ENCODE measurements around the gene COL8A2. TPM values are rescaled to one million over a fixed set of nuclear protein-coding genes. Genes with fewer than 3 reads are reported as not detected.
A peak's percentile ranks its signal among the peaks of the same experiment; 100 is the strongest.

Gene COL8A2
- total and polyA plus RNA-seq, 2 of the 4 experiments (the other 2 are of a cell fraction) = 0.54 to 1.1 TPM

DNA sequence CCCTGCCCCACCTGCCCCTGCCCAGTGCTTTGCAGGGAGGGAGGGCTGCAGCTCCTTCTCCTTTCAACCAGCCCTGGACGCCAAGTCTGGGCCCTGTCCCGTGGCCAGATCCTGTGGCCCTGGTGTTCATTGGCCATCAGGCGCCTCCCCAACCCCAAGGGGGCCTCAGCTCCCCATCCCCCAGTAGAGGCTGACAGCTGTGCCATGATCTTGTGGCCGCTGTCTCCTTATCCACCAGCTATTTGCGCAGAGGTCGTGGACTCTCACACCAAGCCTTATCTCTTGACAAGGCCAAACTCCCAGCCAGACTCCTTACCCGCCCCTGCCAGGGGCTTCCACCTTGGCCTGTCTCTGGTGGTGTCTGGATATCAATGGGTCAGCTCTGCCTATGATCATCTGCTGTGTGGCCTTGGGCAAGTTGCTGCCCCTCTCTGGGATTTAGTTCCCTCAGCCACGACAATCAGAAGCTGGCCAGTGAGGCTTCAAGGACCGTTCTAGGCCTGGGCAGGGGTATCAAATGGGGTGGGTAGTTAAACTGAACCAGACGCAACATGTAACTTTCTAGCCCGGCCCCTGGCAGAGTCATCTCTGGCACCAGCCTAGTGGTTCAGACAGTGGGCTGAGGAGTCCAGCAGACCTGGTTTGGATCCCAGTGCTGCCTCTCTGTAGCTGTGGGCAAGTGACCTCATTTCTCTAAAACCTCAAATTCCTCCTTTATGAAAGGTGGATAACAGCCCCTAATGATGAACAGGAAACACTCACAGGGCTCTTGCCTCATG, 3.3 kb upstream of the COL8A2 start:
- Histone ChIP-seq H3K36me3 (ENCODE audit: control insufficient read depth, insufficient read depth, low read length) (no peaks in the 10 kb centered on the region), H3K14ac (replicated peaks; ENCODE audit: low read depth, low read length) (no peak overlapping the region), H3K9me3 (ENCODE audit: control insufficient read depth, insufficient read depth, low read length) (no peaks in the 10 kb centered on the region), H2BK20ac (ENCODE audit: low read depth, low read length) (no peak overlapping the region), H3K27ac (ENCODE audit: insufficient read depth, low read length) (no peak overlapping the region), H3K18ac (ENCODE audit: low read depth, low read length) (no peak overlapping the region), H3K79me1 (ENCODE audit: low read depth in 1 of 2, low read length in 2 of 2) (no peaks in the 10 kb centered on the region), H4K20me1 (ENCODE audit: insufficient read depth, low read length) (no peaks in the 10 kb centered on the region), H3K9ac (ENCODE audit: low read depth, low read length) (no peak overlapping the region), H3K4ac (ENCODE audit: low read depth, low read length) (no peak overlapping the region), H2AFZ (replicated peaks; ENCODE audit: low read length, poor library complexity) (no peak overlapping the region), H3K4me3 (ENCODE audit: insufficient read depth, low read depth, low read length) (no peak overlapping the region), H2BK5ac (ENCODE audit: low read depth, low read length, poor library complexity, severe bottlenecking) (no peak overlapping the region), H4K91ac (ENCODE audit: insufficient read depth, low read depth, low read length) (no peak overlapping the region), H4K5ac (ENCODE audit: low read depth, low read length) (no peak overlapping the region), H3K27me3 (ENCODE audit: control insufficient read depth, insufficient read depth, low read length) (peaks cover 27% of the 10 kb centered on the region), H3K23ac (ENCODE audit: low read depth, low read length) (no peak overlapping the region), H4K8ac (ENCODE audit: low read depth in 2 of 2, low read length in 2 of 2) (no peak overlapping the region), H3K56ac (ENCODE audit: extremely low read depth, insufficient read depth, low read length) (no peak overlapping the region), H2AK5ac (ENCODE audit: low read depth, low read length) (no peak overlapping the region), H2AK9ac (replicated peaks; ENCODE audit: low read depth, low read length, poor library complexity) (peak overlapping the region; percentile 68), H2BK120ac (ENCODE audit: low read depth, low read length) (no peak overlapping the region), H3K4me1 (ENCODE audit: control insufficient read depth, insufficient read depth, low read length) (peaks cover 1% of the 10 kb centered on the region; the same call in 1 of the 2 replicates), H3K4me2 (ENCODE audit: low read depth, low read length) (no peak overlapping the region), H3K9me1 (ENCODE audit: insufficient read depth, low read length) (peaks cover 1% of the 10 kb centered on the region; the same call in 1 of the 2 replicates), H2BK15ac (ENCODE audit: low read depth, low read length) (no peak overlapping the region)
- ChIA-PET POLR2A (ENCODE audit: unreplicated experiment) (no interaction called here), CTCF (interaction anchor here (0.6 to 0.7 kb wide), 2 partner anchors 9 to 14 kb away, joined by 3 to 7 read pairs; no protein-coding TSS in a partner anchor)
- dilution Hi-C loops (cut with HindIII; ENCODE audit: low sequenced_read_pairs, unreplicated experiment) = no loop called here
- intact Hi-C loops (cut with micrococcal nuclease) = no loop called here
- in situ Hi-C loops (cut with MboI; ENCODE audit: low sequenced_read_pairs) = no loop called here
- no peak for ATAC-seq (ENCODE audit: low read depth)
- no TSS peak for BruUV-seq (replicated peaks)
- TF ChIP-seq, protein P1, sequence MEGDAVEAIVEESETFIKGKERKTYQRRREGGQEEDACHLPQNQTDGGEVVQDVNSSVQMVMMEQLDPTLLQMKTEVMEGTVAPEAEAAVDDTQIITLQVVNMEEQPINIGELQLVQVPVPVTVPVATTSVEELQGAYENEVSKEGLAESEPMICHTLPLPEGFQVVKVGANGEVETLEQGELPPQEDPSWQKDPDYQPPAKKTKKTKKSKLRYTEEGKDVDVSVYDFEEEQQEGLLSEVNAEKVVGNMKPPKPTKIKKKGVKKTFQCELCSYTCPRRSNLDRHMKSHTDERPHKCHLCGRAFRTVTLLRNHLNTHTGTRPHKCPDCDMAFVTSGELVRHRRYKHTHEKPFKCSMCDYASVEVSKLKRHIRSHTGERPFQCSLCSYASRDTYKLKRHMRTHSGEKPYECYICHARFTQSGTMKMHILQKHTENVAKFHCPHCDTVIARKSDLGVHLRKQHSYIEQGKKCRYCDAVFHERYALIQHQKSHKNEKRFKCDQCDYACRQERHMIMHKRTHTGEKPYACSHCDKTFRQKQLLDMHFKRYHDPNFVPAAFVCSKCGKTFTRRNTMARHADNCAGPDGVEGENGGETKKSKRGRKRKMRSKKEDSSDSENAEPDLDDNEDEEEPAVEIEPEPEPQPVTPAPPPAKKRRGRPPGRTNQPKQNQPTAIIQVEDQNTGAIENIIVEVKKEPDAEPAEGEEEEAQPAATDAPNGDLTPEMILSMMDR (conservative IDR thresholded peaks at IDR 0.05; ENCODE audit: low read depth, low read length) = no peak
- peak; percentile 54; the same call in 1 of the 2 replicates for TF ChIP-seq CEBPB (IDR thresholded peaks at IDR 0.05; ENCODE audit: low read depth, low read length)
- peak; percentile 53 for DNase-seq
- WGBS, 2 experiments (ENCODE audit: extremely low coverage in 2 of 2, insufficient read length in 1 of 2) = 88% methylated on average over 5 of the region's 11 CpGs; no CpG with 5 or more reads in 1 of the 2 experiments
